SK-N-DZ (cell line): ENCODE measurements around the gene BACH1.
"Not testable (repeated sequence)": the region's sequence is repeated elsewhere in the genome, so short reads cannot be mapped to it uniquely, and the experiment has no call there.

Source experiments
- DNase-seq: peaks from one replicate; pipeline ENCODE4 v3.0.0-alpha.2; 2015; ENCODE audit warnings: low spot score

The BACH1 gene

DNA sequence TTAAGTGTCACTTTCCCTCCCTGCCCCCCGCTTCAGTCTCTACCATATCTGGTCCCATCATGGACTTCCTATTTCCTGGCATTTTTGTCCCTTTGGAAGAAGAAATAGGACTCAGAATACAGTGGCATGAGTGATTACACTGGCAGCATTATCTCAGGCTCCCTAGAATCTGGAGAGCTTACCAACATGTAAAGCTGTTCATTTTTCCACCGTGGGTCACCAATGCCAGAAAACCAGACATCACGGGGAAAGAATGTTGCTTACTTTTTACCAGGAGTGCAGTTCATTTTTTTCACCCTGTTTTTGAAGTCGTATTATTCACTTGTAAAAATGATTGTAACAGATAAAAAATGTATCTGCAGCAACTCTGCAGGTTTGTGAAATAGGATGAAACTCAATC, 44.8 kb downstream of the BACH1 start:
- DNase-seq, result no peak

GRCh38 chr21:29346281-29346680, 47.6 kb downstream of the BACH1 start:
- DNase-seq, result no peak

DNA sequence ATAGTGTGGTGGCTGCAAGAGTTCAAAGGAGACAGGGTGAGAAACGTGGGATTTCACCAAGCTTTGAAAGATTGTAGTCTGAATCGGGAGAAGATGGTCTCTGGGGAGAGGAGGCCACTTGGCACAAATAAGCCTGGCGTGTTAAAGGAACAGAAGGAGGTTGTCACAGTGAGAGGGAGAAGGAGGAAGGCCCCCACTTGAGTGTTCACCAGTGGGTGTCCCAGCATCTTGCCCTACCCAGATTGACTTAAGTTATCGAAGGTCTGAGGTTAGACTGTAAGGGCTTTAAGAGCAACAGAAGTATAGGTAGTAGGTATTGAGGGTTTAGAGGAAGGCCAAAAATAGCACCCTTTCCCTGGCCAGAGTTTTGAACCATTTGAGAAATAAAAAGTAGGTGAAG, 48.0 kb downstream of the BACH1 start:
- no peak for DNase-seq

DNA sequence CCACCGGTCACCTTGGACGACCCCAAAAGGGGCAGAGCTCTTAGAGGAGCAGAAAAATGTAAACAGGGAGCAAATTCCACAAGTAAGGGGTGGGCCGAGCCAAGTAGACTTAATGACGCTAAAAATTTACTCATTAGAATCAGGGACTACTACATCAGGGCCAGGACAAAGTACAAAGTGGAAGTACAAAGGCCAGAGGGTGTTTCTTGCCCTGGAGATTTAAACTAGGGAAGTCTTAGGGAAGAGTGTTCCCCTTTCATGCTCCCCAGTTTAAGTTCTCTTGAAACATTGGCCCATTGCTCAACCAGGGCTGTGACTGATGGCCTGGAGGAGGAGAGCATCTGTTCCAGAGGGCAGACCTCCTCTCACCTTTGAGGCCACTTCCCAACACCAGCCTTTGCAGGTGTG, 48.6 kb downstream of the BACH1 start:
- DNase-seq, result no peak

DNA sequence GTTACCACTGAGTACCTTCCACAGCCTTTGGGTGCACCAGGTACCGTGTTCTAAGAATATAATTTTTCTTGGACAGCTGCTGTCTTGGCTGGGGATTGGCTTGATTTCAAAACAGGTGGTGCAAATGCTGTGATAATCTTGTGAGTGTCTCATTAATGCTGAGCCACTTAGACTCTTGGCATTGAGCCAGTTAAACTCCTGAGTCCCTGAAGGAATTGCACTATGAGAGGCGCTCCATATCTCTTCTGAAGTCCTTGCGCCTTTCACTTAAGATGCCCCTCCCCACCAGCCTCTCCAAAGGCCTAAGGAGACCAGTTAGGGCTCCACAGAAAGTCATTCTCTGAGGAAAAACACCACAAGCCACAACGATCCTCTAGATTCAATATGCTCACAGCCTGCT, 51.0 kb downstream of the BACH1 start:
- DNase-seq, result no peak

GRCh38 chr21:29350246-29350779, 51.6 kb downstream of the BACH1 start:
- DNase-seq, result no peak

DNA sequence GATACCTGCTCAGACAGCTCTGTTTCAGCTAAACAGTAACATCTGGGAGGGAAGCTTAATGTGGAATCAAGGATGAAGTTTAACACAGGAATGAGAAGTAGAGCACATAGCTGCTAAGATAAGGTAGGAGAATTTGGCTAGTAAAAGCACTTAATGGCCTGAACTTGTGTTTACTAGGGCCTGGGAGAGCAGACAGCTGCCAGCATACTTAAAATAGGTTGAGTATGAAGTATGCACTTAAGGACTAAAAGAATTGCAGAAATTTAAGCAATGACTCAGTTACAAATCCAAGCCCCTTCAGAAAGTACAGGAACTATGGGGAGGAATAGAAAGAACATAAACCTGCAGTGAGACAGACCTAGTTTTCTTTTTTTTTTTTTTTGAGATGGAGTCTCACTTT, 53.0 kb downstream of the BACH1 start:
- DNase-seq, result no peak

- not testable (repeated sequence) for DNase-seq
Observed at GRCh38 chr21:29355043-29355710, 56.5 kb downstream of the BACH1 start.

DNA sequence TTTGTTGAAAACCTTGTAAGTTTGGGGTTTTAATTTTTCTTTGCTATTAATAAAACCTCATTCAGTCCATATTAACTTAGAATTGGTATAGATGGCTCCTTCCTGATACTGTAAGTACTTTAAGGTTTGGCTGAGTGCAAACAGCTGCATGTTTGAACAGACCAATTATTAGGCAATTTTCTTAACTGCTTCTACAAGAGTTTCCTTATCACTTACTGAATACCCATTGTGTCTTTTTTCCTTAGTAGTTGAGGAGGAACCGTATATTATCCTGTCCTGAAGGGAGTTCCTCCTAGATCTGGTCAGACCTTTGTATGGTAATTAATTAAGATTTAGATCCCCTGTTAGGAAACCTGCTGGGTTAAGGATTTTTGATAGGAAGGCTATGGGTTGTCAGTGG, 57.6 kb downstream of the BACH1 start:
- not testable (repeated sequence) for DNase-seq

DNA sequence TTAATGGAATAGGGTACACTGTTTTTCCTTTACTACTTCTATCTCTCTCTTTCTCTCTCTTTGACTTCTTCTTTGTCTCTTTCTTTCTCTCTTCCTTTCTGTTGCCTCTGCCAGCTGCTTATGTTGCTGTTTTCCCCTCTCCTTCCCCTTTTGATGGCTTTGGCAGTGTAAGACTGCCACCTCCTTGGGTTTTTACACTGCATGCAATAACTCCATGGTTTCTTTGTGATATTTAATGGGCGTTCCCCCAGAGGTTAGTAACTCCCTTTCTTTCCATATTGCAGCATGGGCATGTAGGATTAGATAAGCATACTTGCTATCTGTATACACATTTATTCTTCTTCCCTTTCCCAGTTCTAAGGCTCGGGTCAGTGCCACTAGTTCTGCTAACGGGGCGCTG, 58.1 kb downstream of the BACH1 start:
- not testable (repeated sequence) for DNase-seq

DNA sequence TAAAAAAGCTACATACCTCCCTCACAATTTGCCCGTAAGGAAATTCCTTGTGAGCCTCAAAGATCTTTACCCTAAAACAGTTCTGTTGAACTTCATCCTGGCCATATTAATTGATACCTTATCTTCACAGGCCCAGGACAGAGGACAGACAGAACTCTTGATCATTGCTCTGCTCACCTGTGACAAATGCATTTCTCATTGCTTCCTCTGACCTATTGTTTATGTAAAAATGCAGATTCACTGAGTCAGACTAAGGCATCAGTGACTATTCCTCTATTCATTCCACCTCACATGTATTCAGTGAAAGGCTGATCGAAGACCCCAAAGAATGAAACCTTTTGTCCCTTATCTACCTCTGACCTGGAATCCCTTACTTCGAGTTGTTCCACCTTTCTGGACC, 61.0 kb downstream of the BACH1 start:
- no peak for DNase-seq

DNA sequence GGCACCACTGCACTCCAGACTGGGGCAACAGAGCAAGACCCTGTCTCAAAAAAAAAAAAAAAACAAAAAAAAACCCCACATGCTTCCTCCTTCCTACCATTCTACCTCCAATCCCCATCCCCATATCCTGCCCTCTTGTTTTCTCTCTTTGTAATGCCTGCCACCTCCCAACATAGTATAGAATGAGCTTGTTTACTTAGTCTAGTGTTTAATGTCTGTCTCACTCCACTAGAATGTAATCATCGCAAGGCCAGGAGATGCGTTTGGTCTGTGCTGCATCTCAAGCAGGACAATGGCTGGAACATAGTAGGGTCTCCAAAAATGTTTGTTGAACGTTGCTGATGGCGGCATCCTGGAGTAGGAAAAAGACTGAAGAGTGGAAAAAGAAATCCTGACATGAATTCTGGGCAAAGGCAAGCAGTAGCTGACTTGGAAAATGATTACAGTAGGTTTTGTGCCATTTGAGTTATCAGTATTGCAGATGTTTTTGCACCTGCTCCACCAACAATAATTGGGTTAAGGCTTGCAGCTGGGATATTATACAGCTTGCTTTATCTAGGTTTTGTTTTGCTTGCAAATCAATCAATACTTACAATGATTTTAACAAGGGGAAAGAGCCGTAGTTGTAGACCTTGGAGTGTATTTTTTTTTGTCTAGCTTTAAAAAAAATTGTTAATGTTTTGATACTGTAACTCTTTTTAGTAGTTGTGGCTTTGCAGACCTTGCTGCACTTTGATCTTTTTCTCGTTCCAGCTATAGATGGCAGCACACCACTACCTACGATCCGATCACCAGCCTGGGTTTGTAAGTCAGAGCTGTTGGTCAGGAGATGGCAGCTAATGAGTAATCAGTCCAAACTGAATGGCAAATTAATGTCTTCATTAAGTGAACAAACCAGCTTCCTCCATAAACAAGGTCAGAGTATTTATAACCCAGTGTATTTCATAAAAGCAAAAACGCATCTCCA, 62.4 kb downstream of the BACH1 start:
- DNase-seq, result peak; percentile 30

- DNase-seq, result no peak
Observed at GRCh38 chr21:29362758-29363157, 64.0 kb downstream of the BACH1 start.

GRCh38 chr21:29365661-29366265, 67.0 kb downstream of the BACH1 start:
- DNase-seq, result no peak

DNA sequence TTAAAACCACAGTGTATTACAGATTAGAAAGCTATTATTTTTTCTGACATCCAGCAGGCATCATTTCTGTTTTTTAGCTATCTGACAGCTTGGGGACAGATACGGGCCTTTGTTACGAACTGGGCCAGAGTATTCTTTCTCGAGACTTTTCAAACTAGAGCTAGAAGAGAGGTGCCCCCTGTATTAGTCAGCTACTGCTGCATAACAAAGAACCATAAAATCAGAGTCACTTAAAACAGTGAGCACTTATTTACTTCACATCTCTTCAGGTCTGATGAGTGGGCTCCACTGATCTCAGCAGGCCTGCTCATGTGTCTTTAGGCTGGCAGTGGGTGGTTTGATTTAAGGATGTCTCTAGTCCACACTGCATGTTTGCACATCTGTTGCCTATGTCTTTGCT, 67.8 kb downstream of the BACH1 start:
- DNase-seq, result no peak

DNA sequence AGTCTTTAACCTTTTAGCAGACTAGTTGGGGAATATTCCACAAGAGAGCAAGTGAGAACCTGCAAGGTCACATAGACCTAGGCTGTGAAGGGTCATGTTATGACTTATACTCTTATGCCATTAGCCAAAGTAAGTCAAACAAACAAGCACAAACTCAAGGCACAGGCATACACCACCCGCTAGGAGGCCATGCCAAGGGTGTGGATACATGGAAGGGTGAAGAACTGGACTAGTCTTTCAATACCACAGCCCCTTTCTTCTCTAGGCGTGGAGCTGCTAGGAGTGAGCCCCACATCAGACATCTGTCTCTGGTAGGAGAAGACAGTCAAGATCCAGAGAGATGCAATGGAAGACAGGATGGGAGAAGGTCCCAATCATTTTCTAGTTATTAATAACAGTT, 68.6 kb downstream of the BACH1 start:
- DNase-seq, result no peak

DNA sequence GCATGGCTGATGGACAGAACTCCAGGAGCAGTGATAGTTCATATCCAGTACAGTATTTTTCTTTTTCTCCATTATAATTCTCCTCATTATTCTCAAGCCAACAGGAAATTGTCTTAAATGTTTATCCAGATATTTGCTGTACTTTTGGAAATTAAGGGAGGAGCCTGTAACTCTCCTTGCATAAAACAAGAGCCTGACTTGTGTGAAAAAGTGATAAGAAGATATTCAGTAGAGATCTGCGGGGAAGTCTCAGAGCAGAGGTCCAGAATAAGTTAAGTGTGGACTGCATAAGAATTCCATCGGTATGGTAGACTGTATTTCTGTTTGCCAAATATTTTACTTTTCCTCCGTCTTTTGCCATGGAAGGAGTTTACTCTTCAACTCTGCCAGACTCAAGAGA, 70.2 kb downstream of the BACH1 start:
- DNase-seq, result no peak

GRCh38 chr21:29371464-29371863, 72.7 kb downstream of the BACH1 start:
- DNase-seq, result no peak

DNA sequence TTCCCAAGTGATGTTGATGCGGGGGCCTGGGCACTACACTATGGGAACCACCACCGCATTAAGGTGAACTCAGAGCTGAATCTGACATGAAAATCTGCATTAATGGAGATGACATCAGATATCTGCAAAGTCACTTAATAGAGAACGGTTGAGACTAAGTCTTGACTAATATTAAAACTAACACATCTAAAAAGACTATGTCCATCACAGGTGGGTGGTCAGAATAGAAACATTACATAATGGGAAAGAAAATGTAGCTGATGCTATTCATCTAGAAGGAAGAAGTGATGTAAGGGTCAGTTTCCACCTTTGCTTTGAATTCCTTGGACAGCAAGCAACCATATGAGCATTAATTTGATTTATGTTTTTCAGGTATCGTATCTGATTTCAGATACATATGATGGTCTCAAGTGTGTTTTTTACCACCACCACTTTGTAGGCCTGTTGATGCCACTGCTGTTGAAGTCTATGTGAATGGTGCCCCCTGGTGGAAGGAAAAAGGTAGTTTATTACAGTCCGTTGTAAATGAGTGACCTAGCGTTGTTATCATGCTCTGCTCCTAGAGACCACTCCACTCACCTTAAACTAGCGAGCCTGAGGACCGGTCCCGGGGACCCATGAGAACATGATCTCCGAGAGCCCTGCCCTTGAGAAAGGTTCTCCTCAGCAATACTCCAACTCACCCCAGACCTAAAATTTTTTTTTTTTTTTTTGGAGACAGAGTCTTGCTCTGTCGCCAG, 73.5 kb downstream of the BACH1 start:
- DNase-seq, result peak; percentile 72

- DNase-seq, result no peak
Observed at GRCh38 chr21:29374481-29374880, 75.8 kb downstream of the BACH1 start.

DNA sequence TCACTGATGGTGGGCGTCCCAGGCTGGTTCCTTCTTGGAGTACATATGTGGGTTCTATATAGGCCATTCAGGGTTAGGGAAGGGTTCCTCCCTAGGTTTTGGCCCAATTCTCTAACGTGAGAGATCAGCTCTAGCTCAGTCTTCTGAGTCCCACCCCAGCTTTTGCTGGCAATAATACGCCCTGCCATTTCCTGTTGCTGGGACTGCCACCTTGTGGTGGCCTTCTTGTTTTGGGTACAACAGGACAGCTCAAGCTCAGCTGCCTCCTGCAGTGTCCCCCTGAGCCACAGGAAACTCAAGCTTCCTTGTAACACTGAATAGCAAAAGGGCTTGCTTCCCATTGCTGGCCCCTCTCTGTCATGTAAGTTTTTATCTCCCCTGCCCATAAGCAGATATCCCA, 77.8 kb downstream of the BACH1 start:
- no peak for DNase-seq

DNA sequence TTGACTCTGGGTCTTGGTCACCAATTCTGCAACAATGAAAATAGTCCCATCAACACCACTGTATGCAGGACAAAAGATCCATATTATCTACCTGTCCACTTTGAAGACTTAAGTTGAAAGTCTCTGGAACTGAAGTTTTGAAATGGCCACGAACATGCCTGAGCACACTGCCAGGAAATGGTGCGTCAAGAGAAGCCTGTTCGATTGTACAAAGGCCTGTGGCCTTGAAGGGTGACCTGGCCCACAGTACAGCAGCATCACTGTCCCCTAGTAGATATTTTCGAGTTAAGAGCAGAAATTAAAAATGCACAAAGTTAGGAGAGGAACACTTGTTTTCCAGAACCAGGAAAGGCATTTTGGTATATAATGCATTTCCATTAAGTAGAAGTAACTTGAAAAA, 78.5 kb downstream of the BACH1 start:
- DNase-seq, result no peak
